ENCODE measurements around the gene AGPS. TPM values are rescaled to one million over a fixed set of nuclear protein-coding genes. Genes with fewer than 3 reads are reported as not detected.

The AGPS gene
- total and polyA plus RNA-seq, 2 donors (not counting 1 experiment from before 2014, with no cell fraction given): 2.2 to 25.5 TPM

DNA sequence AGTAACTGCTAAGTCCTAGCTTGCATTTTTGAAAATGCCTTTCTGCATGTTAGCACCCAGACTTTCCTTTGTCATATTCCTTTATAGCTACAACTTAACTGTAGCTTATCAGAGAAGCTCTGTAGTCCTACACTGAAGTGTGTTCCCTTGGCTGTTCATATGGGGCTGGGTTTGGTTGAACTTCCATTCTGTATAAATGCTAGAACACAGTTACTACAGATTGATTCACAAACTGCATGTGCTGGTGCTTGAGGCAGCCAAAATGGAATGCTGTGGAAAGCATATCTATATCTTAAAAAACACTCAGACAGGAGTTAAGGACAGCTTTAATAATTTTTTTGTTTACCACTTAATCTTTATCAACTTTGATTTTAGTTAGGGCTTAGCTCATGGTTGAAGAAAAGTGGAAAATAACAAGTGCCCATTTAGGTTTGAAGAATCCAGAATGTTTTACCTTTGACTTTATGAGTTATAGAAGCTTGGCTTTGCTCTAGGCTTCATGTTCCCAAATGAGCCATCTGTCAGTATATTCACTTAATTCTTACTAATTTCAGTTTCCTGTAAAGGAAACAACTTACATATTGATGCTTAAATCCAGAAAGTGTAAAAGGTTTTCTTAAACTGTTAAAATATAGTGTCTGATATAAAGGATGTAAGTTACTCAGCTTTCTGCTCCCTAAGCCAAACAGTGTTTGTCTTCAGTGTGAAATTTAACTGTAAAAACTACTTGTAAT lies 148.9 kb downstream of the AGPS start:
- no peak for TF ChIP-seq EZH2 (IDR thresholded peaks at IDR 0.05; ENCODE audit: borderline replicate concordance, insufficient read depth, low read depth, low read length, poor library complexity, severe bottlenecking)
- no peak for TF ChIP-seq CTCF (IDR thresholded peaks at IDR 0.05)
- H3K27ac Mint-ChIP-seq: no peak overlapping the region
- no peaks in the 10 kb centered on the region for H3K79me2 ChIP-seq (ENCODE audit: control insufficient read depth, insufficient read depth, low read length)
- no peak overlapping the region for H3K4me3 ChIP-seq (ENCODE audit: control extremely low read depth in 1 of 5, extremely low read depth in 1 of 5, insufficient read depth in 1 of 5, low read depth in 2 of 5, low read length in 4 of 5)
- POLR2A ChIA-PET: no interaction called here
- H3K9me3 Mint-ChIP-seq (ENCODE audit: insufficient read depth): peaks cover 3% of the 10 kb centered on the region
- H3K36me3 ChIP-seq (replicated peaks in 1 of 2; ENCODE audit: control extremely low read depth in 1 of 2, control insufficient read depth in 1 of 2, extremely low read depth in 1 of 2, insufficient read depth in 2 of 2, low read length in 1 of 2): no peaks in the 10 kb centered on the region
- H3K9me3 ChIP-seq (ENCODE audit: control extremely low read depth in 1 of 3, control insufficient read depth in 2 of 3, insufficient read depth in 1 of 3, low read length in 2 of 3): peaks cover 0 to 8% (median 0%) of the 10 kb centered on the region in 3 donors
- no peak overlapping the region for H3K4me3 Mint-ChIP-seq
- no peak overlapping the region for H2AFZ ChIP-seq (ENCODE audit: insufficient read depth, low read depth, low read length, poor library complexity, severe bottlenecking)
- H3K4me1 Mint-ChIP-seq: peaks cover 5% of the 10 kb centered on the region
- H3K27me3 ChIP-seq (replicated peaks in 1 of 4; ENCODE audit: control extremely low read depth in 1 of 4, control insufficient read depth in 3 of 4, insufficient read depth in 4 of 4, low read length in 3 of 4): no peaks in the 10 kb centered on the region
- ATAC-seq (ENCODE audit: low read depth) (no peak), DNase-seq (no peak)
- no peaks in the 10 kb centered on the region for H3K4me1 ChIP-seq (ENCODE audit: control insufficient read depth in 2 of 2, insufficient read depth in 2 of 2, low read length in 2 of 2)
- intact Hi-C loops (cut with micrococcal nuclease): no loop called here
- no peak overlapping the region for H3K27ac ChIP-seq (ENCODE audit: low read length in 2 of 2)
- CTCF ChIA-PET: interaction anchor here (2.4 kb wide), 1 partner anchor 9 kb away, joined by 7 read pairs; no protein-coding TSS in a partner anchor
- no peaks in the 10 kb centered on the region for H4K20me1 ChIP-seq (ENCODE audit: control insufficient read depth, insufficient read depth, low read length, poor library complexity, severe bottlenecking)
- H3K9ac ChIP-seq (ENCODE audit: low read length): no peak overlapping the region
- no peaks in the 10 kb centered on the region for H3K27me3 Mint-ChIP-seq
- no peak overlapping the region for H3K4me2 ChIP-seq (replicated peaks; ENCODE audit: low read depth, low read length, poor library complexity, severe bottlenecking)

DNA sequence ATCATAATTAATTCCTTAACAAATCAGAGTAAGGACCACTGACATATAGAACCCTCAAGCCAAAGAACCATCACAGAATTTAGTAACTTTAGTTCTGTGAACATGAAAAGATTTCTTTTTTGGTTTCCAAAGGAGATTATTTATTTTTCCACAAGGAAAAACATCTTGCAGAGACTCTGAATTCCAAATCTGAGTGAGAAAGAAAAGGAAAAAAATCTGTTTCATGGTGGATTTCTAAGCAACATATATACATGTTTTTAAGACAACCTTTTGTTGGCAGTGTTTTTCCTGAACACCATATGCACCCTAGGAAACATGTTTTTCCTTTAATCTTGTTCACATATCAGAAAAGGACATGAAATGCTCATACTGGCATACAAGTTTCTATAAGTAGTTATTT lies 149.8 kb downstream of the AGPS start:
- TF ChIP-seq EZH2 (IDR thresholded peaks at IDR 0.05; ENCODE audit: borderline replicate concordance, insufficient read depth, low read depth, low read length, poor library complexity, severe bottlenecking) (no peak), CTCF (IDR thresholded peaks at IDR 0.05) (no peak)
- Histone ChIP-seq H3K4me2 (replicated peaks; ENCODE audit: low read depth, low read length, poor library complexity, severe bottlenecking) (no peak overlapping the region), H3K27me3 (replicated peaks in 1 of 4; ENCODE audit: control extremely low read depth in 1 of 4, control insufficient read depth in 3 of 4, insufficient read depth in 4 of 4, low read length in 3 of 4) (no peaks in the 10 kb centered on the region), H3K9me3 (ENCODE audit: control extremely low read depth in 1 of 3, control insufficient read depth in 2 of 3, insufficient read depth in 1 of 3, low read length in 2 of 3) (peaks cover 0 to 9% (median 0%) of the 10 kb centered on the region in 3 donors), H2AFZ (ENCODE audit: insufficient read depth, low read depth, low read length, poor library complexity, severe bottlenecking) (no peak overlapping the region), H4K20me1 (ENCODE audit: control insufficient read depth, insufficient read depth, low read length, poor library complexity, severe bottlenecking) (no peaks in the 10 kb centered on the region), H3K9ac (ENCODE audit: low read length) (no peak overlapping the region), H3K79me2 (ENCODE audit: control insufficient read depth, insufficient read depth, low read length) (no peaks in the 10 kb centered on the region), H3K36me3 (replicated peaks in 1 of 2; ENCODE audit: control extremely low read depth in 1 of 2, control insufficient read depth in 1 of 2, extremely low read depth in 1 of 2, insufficient read depth in 2 of 2, low read length in 1 of 2) (no peaks in the 10 kb centered on the region), H3K4me1 (ENCODE audit: control insufficient read depth in 2 of 2, insufficient read depth in 2 of 2, low read length in 2 of 2) (no peaks in the 10 kb centered on the region), H3K4me3 (ENCODE audit: control extremely low read depth in 1 of 5, extremely low read depth in 1 of 5, insufficient read depth in 1 of 5, low read depth in 2 of 5, low read length in 4 of 5) (no peak overlapping the region), H3K27ac (ENCODE audit: low read length in 2 of 2) (no peak overlapping the region)
- ChIA-PET CTCF (interaction anchor here (1.1 to 2.4 kb wide), 2 partner anchors 8 to 53 kb away, joined by 4 to 7 read pairs; no protein-coding TSS in a partner anchor), POLR2A (no interaction called here)
- Mint-ChIP-seq H3K27me3 (no peaks in the 10 kb centered on the region), H3K4me1 (peaks cover 5% of the 10 kb centered on the region), H3K4me3 (no peak overlapping the region), H3K27ac (no peak overlapping the region), H3K9me3 (ENCODE audit: insufficient read depth) (peaks cover 3% of the 10 kb centered on the region)
- DNase-seq (no peak), ATAC-seq (ENCODE audit: low read depth) (no peak)
- intact Hi-C loops (cut with micrococcal nuclease): no loop called here

All from B cell (primary cell).